ENCODE results near the gene SPECC1L.
"Not testable (repeated sequence)": the region's sequence is repeated elsewhere in the genome, so short reads cannot be mapped to it uniquely, and the experiment has no call there.

The SPECC1L gene

GRCh38 chr22:24291515-24292201, 21.0 kb downstream of the SPECC1L start:
- no peaks in the 10 kb centered on the region for H3K27me3 ChIP-seq (ENCODE audit: control insufficient read depth, insufficient read depth, low read length)
- H3K36me3 ChIP-seq (ENCODE audit: control insufficient read depth, insufficient read depth, low read length): no peaks in the 10 kb centered on the region
- no peak overlapping the region for H3K9ac ChIP-seq (ENCODE audit: low read depth, low read length)
- H3K4me1 ChIP-seq (ENCODE audit: control insufficient read depth, insufficient read depth, low read length): peaks cover 3% of the 10 kb centered on the region
- H3K4me3 ChIP-seq (ENCODE audit: low read depth, low read length): no peak overlapping the region
- H3K9me3 ChIP-seq (ENCODE audit: control insufficient read depth, insufficient read depth, low read length): no peaks in the 10 kb centered on the region

GRCh38 chr22:24292202-24292830, 21.7 kb downstream of the SPECC1L start:
- not testable (repeated sequence) for H3K9me3 ChIP-seq (ENCODE audit: control insufficient read depth, insufficient read depth, low read length); H3K4me3 ChIP-seq (ENCODE audit: low read depth, low read length); H3K27me3 ChIP-seq (ENCODE audit: control insufficient read depth, insufficient read depth, low read length); H3K36me3 ChIP-seq (ENCODE audit: control insufficient read depth, insufficient read depth, low read length); H3K4me1 ChIP-seq (ENCODE audit: control insufficient read depth, insufficient read depth, low read length); H3K9ac ChIP-seq (ENCODE audit: low read depth, low read length)

GRCh38 chr22:24294913-24295312, 24.3 kb downstream of the SPECC1L start:
- H3K4me3 ChIP-seq (ENCODE audit: low read depth, low read length); H3K36me3 ChIP-seq (ENCODE audit: control insufficient read depth, insufficient read depth, low read length); H3K9ac ChIP-seq (ENCODE audit: low read depth, low read length); H3K27me3 ChIP-seq (ENCODE audit: control insufficient read depth, insufficient read depth, low read length); H3K9me3 ChIP-seq (ENCODE audit: control insufficient read depth, insufficient read depth, low read length); H3K4me1 ChIP-seq (ENCODE audit: control insufficient read depth, insufficient read depth, low read length): not testable (repeated sequence)

- not testable (repeated sequence) for H3K4me1 ChIP-seq (ENCODE audit: control insufficient read depth, insufficient read depth, low read length); H3K27me3 ChIP-seq (ENCODE audit: control insufficient read depth, insufficient read depth, low read length); H3K36me3 ChIP-seq (ENCODE audit: control insufficient read depth, insufficient read depth, low read length); H3K4me3 ChIP-seq (ENCODE audit: low read depth, low read length); H3K9me3 ChIP-seq (ENCODE audit: control insufficient read depth, insufficient read depth, low read length); H3K9ac ChIP-seq (ENCODE audit: low read depth, low read length)
Measured at GRCh38 chr22:24298497-24299155, 28.0 kb downstream of the SPECC1L start.

GRCh38 chr22:24300522-24300921, 29.9 kb downstream of the SPECC1L start:
- H3K27me3 ChIP-seq (ENCODE audit: control insufficient read depth, insufficient read depth, low read length); H3K36me3 ChIP-seq (ENCODE audit: control insufficient read depth, insufficient read depth, low read length); H3K9me3 ChIP-seq (ENCODE audit: control insufficient read depth, insufficient read depth, low read length); H3K4me3 ChIP-seq (ENCODE audit: low read depth, low read length); H3K4me1 ChIP-seq (ENCODE audit: control insufficient read depth, insufficient read depth, low read length); H3K9ac ChIP-seq (ENCODE audit: low read depth, low read length): not testable (repeated sequence)

- H3K36me3 ChIP-seq (ENCODE audit: control insufficient read depth, insufficient read depth, low read length): no peaks in the 10 kb centered on the region
- H3K9me3 ChIP-seq (ENCODE audit: control insufficient read depth, insufficient read depth, low read length): no peaks in the 10 kb centered on the region
- H3K4me1 ChIP-seq (ENCODE audit: control insufficient read depth, insufficient read depth, low read length): no peaks in the 10 kb centered on the region
- H3K4me3 ChIP-seq (ENCODE audit: low read depth, low read length): no peak overlapping the region
- no peak overlapping the region for H3K9ac ChIP-seq (ENCODE audit: low read depth, low read length)
- H3K27me3 ChIP-seq (ENCODE audit: control insufficient read depth, insufficient read depth, low read length): no peaks in the 10 kb centered on the region
Measured at GRCh38 chr22:24302591-24302990, 32.0 kb downstream of the SPECC1L start.

GRCh38 chr22:24303007-24303406, 32.4 kb downstream of the SPECC1L start:
- Histone ChIP-seq H3K27me3 (ENCODE audit: control insufficient read depth, insufficient read depth, low read length) (no peaks in the 10 kb centered on the region), H3K4me3 (ENCODE audit: low read depth, low read length) (no peak overlapping the region), H3K9me3 (ENCODE audit: control insufficient read depth, insufficient read depth, low read length) (no peaks in the 10 kb centered on the region), H3K36me3 (ENCODE audit: control insufficient read depth, insufficient read depth, low read length) (no peaks in the 10 kb centered on the region), H3K4me1 (ENCODE audit: control insufficient read depth, insufficient read depth, low read length) (no peaks in the 10 kb centered on the region), H3K9ac (ENCODE audit: low read depth, low read length) (no peak overlapping the region)

GRCh38 chr22:24304062-24304675, 33.5 kb downstream of the SPECC1L start:
- no peaks in the 10 kb centered on the region for H3K4me1 ChIP-seq (ENCODE audit: control insufficient read depth, insufficient read depth, low read length)
- no peaks in the 10 kb centered on the region for H3K36me3 ChIP-seq (ENCODE audit: control insufficient read depth, insufficient read depth, low read length)
- H3K27me3 ChIP-seq (ENCODE audit: control insufficient read depth, insufficient read depth, low read length): no peaks in the 10 kb centered on the region
- H3K4me3 ChIP-seq (ENCODE audit: low read depth, low read length): no peak overlapping the region
- no peaks in the 10 kb centered on the region for H3K9me3 ChIP-seq (ENCODE audit: control insufficient read depth, insufficient read depth, low read length)
- no peak overlapping the region for H3K9ac ChIP-seq (ENCODE audit: low read depth, low read length)

- H3K4me3 ChIP-seq (ENCODE audit: low read depth, low read length): no peak overlapping the region
Measured at GRCh38 chr22:24305260-24305692, 34.6 kb downstream of the SPECC1L start.

GRCh38 chr22:24310969-24311368, 40.3 kb downstream of the SPECC1L start:
- Histone ChIP-seq H3K9me3 (ENCODE audit: control insufficient read depth, insufficient read depth, low read length) (no peaks in the 10 kb centered on the region), H3K27me3 (ENCODE audit: control insufficient read depth, insufficient read depth, low read length) (no peaks in the 10 kb centered on the region), H3K36me3 (ENCODE audit: control insufficient read depth, insufficient read depth, low read length) (peaks cover 14% of the 10 kb centered on the region), H3K9ac (ENCODE audit: low read depth, low read length) (no peak overlapping the region), H3K4me1 (ENCODE audit: control insufficient read depth, insufficient read depth, low read length) (no peaks in the 10 kb centered on the region), H3K4me3 (ENCODE audit: low read depth, low read length) (no peak overlapping the region)

More at GRCh38 chr22:24305260-24305692, 34.6 kb downstream of the SPECC1L start:
- no peaks in the 10 kb centered on the region for H3K36me3 ChIP-seq (ENCODE audit: control insufficient read depth, insufficient read depth, low read length)
- no peaks in the 10 kb centered on the region for H3K27me3 ChIP-seq (ENCODE audit: control insufficient read depth, insufficient read depth, low read length)
- no peaks in the 10 kb centered on the region for H3K4me1 ChIP-seq (ENCODE audit: control insufficient read depth, insufficient read depth, low read length)
- H3K9ac ChIP-seq (ENCODE audit: low read depth, low read length): no peak overlapping the region
- H3K9me3 ChIP-seq (ENCODE audit: control insufficient read depth, insufficient read depth, low read length): no peaks in the 10 kb centered on the region

- H3K4me3 ChIP-seq (ENCODE audit: low read depth, low read length): no peak overlapping the region
- H3K9ac ChIP-seq (ENCODE audit: low read depth, low read length): no peak overlapping the region
- no peaks in the 10 kb centered on the region for H3K9me3 ChIP-seq (ENCODE audit: control insufficient read depth, insufficient read depth, low read length)
- H3K27me3 ChIP-seq (ENCODE audit: control insufficient read depth, insufficient read depth, low read length): no peaks in the 10 kb centered on the region
- H3K4me1 ChIP-seq (ENCODE audit: control insufficient read depth, insufficient read depth, low read length): no peaks in the 10 kb centered on the region
- peaks cover 14% of the 10 kb centered on the region for H3K36me3 ChIP-seq (ENCODE audit: control insufficient read depth, insufficient read depth, low read length)
Measured at GRCh38 chr22:24315367-24315966, 44.8 kb downstream of the SPECC1L start.

All from iPS-15b (cell line).